PC-9 (cell line): ENCODE measurements around the gene SEPHS2. TPM values are rescaled to one million over a fixed set of nuclear protein-coding genes. Genes with fewer than 3 reads are reported as not detected.

ENCODE experiments used
- BruUV-seq: library from RNA; stranded (reverse); fragments of 400-500 nt; replicated peaks from 2 replicates; lab custom pipeline; 2021; lab: Mats Ljungman, UMichigan
- CTCF ChIA-PET: fragments of 300-600 bp; sonication (Branson Sonifier 250); formaldehyde crosslinking; loops from one replicate; lab custom pipeline; 2022; ENCODE audit warnings: antibody characterized with exemption; lab: Charles Lee
- POLR2A ChIA-PET: fragments of 300-600 bp; sonication (Branson Sonifier 250); formaldehyde crosslinking; loops from one replicate; lab custom pipeline; 2022; ENCODE audit warnings: antibody characterized with exemption; ENCODE audit not compliant: unreplicated experiment; lab: Charles Lee
- DNase-seq, 2 experiments: peaks; one replicate each; pipeline versions ENCODE4 v3.0.0 to v3.0.0-alpha.2; 2015 to 2022; ENCODE audit warnings: mixed read lengths in 1 of 2
- H2AFZ ChIP-seq: fragments of 200-600 bp; sonication (generic); 2 replicates; pipeline ENCODE4 v1.8.1; 2017; ENCODE audit warnings: antibody characterized with exemption
- H3F3A ChIP-seq: fragments of 200-600 bp; sonication (generic); 2 replicates; pipeline ENCODE4 v1.8.1; 2017; ENCODE audit warnings: antibody characterized with exemption, mild to moderate bottlenecking, low read depth; ENCODE audit not compliant: insufficient read depth
- H3K27ac ChIP-seq: fragments of 200-600 bp; sonication (generic); 2 replicates; pipeline ENCODE4 v1.6.1; 2016; ENCODE audit warnings: mixed run types
- H3K27me3 ChIP-seq: fragments of 200-600 bp; sonication (generic); 2 replicates; pipeline ENCODE4 v1.6.1; 2016; ENCODE audit warnings: low read depth, mixed run types; ENCODE audit not compliant: insufficient read depth
- H3K36me3 ChIP-seq: fragments of 200-600 bp; sonication (generic); 2 replicates; pipeline ENCODE4 v1.6.1; 2016; ENCODE audit warnings: low read depth, mixed run types
- H3K4me1 ChIP-seq: fragments of 200-600 bp; sonication (generic); replicated peaks from 2 replicates; pipeline ENCODE4 v1.6.1; 2016; ENCODE audit warnings: mixed run types; ENCODE audit not compliant: insufficient read depth
- H3K4me2 ChIP-seq: fragments of 200-600 bp; sonication (generic); 2 replicates; pipeline ENCODE4 v1.6.1; 2017; ENCODE audit warnings: mixed run types
- H3K4me3 ChIP-seq: fragments of 200-600 bp; sonication (generic); 2 replicates; pipeline ENCODE4 v1.6.1; 2016; ENCODE audit warnings: mixed run types
- H3K79me2 ChIP-seq: fragments of 200-600 bp; sonication (generic); 2 replicates; pipeline ENCODE4 v1.6.1; 2017; ENCODE audit warnings: low read depth, mixed run types
- H3K9me2 ChIP-seq: fragments of 200-600 bp; sonication (generic); 2 replicates; pipeline ENCODE4 v1.8.1; 2017; ENCODE audit warnings: mild to moderate bottlenecking; ENCODE audit not compliant: insufficient read depth
- H3K9me3 ChIP-seq: fragments of 200-600 bp; sonication (generic); 2 replicates; pipeline ENCODE4 v1.8.1; 2016; ENCODE audit warnings: low read depth; ENCODE audit not compliant: insufficient read depth
- H4K20me1 ChIP-seq: fragments of 200-600 bp; sonication (generic); 2 replicates; pipeline ENCODE4 v1.8.1; 2017; ENCODE audit not compliant: insufficient read depth
- EZH2 ChIP-seq: fragments of 200-600 bp; sonication (generic); IDR thresholded peaks from 2 replicates; pipeline ENCODE4 v1.8.0; 2017; ENCODE audit warnings: antibody characterized with exemption, low read depth
- intact Hi-C: fragments of 100-400 bp; cut with micrococcal nuclease; formaldehyde crosslinking; loops from one replicate; pipeline ENCODE4 v1.10.0; 2022; ENCODE audit not compliant: unreplicated experiment
- total RNA-seq: library from RNA; stranded (reverse); gene quantifications from 2 replicates; pipeline ENCODE4 v1.2.3, GENCODE V29; 2021
- TF ChIP-seq, protein P1 (sequence below): fragments of 200-600 bp; sonication (generic); conservative IDR thresholded peaks from 2 replicates; pipeline ENCODE4 v1.6.1; 2017; ENCODE audit warnings: mixed run types, antibody characterized with exemption, mild to moderate bottlenecking, moderate library complexity

SEPHS2 gene
- total RNA-seq, 1 experiment from 2014 or later: 67.2 TPM

DNA sequence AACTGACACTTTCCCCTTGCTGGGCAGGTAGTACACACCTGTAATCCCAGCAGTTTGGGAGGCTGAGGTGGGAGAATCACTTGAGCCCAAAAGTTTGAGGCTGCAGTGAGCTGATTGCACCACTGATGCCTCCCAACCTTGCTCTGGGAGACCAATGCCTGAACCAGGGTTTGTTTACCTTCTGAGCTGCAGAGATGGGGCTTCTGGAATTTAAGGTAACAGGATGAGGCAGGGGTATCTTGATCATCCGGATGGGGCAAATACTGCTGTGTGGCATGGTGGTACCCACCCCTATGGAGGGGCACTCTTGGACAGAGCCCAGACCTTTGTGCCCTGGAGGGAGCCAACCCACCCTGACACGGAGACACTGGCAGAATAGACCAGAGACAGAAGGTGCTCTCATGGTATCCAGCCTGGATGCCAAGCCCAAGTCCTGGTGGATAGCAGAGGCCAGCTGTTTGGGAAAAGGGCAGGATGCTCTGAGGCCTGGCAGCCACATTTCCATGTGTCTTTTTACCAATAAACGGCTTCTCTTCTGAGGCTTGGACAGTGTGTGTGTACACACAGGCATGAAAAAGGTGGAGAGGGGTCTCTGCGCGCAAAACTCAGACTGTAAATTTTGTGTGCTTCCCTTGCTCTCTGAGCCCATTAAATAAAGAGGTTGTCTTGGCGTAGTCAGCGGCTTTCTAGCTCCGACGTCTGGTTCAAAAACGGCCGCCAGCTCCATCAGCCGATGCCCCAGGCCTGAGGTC is 46.1 kb downstream of the SEPHS2 start:
- Histone ChIP-seq H3K4me1 (peaks cover 13% of the 10 kb centered on the region), H3K9me2 (no peaks in the 10 kb centered on the region), H3K36me3 (no peaks in the 10 kb centered on the region), H3K79me2 (peaks cover 26% of the 10 kb centered on the region), H4K20me1 (no peaks in the 10 kb centered on the region), H3K4me2 (peak overlapping the region; percentile 80), H3K27ac (no peak overlapping the region), H2AFZ (peak overlapping the region; percentile 89; the same call in 1 of the 2 replicates), H3K27me3 (no peaks in the 10 kb centered on the region), H3K4me3 (peak overlapping the region; percentile 62; the same call in 1 of the 2 replicates), H3K9me3 (no peaks in the 10 kb centered on the region), H3F3A (peaks cover 48% of the 10 kb centered on the region)
- ChIA-PET CTCF (no interaction called here), POLR2A (no interaction called here)
- no peak for TF ChIP-seq EZH2
- TF ChIP-seq, protein P1, sequence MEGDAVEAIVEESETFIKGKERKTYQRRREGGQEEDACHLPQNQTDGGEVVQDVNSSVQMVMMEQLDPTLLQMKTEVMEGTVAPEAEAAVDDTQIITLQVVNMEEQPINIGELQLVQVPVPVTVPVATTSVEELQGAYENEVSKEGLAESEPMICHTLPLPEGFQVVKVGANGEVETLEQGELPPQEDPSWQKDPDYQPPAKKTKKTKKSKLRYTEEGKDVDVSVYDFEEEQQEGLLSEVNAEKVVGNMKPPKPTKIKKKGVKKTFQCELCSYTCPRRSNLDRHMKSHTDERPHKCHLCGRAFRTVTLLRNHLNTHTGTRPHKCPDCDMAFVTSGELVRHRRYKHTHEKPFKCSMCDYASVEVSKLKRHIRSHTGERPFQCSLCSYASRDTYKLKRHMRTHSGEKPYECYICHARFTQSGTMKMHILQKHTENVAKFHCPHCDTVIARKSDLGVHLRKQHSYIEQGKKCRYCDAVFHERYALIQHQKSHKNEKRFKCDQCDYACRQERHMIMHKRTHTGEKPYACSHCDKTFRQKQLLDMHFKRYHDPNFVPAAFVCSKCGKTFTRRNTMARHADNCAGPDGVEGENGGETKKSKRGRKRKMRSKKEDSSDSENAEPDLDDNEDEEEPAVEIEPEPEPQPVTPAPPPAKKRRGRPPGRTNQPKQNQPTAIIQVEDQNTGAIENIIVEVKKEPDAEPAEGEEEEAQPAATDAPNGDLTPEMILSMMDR: no peak
- intact Hi-C loops: no loop called here
- BruUV-seq: no TSS peak
- DNase-seq: no peak

DNA sequence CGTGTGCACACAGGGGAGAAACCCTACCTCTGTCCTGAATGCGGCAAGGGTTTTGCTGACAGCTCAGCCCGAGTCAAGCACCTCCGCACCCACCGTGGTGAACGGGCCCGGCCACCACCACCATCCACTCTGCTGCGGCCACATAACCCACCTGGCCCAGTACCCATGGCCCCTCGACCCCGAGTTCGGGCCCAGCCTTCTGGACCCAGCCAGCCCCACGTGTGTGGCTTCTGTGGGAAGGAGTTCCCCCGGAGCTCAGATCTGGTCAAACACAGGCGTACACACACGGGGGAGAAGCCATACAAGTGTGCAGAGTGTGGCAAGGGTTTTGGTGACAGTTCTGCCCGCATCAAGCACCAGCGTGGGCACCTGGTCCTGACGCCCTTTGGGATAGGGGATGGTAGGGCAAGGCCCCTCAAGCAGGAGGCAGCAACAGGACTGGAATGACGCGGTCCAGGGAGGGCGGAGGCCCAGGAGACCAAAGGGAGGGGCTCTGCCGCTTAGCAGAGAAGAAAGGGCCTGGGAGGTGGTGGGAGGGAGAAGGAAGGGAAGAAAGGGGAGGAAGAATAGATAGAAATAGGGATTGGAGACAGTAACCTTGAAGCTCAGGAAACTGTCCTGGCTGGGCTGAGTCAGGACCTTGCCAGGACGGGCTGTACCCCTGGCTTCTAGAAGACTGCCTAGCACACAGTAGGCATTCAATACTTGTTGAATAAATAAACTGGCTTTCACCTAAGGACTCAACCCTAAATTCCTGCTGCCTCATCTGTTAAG is 46.8 kb downstream of the SEPHS2 start:
- no peak for DNase-seq
- TF ChIP-seq, protein P1: no peak
- no peak for TF ChIP-seq EZH2
- intact Hi-C loops: no loop called here
- no TSS peak for BruUV-seq
- Histone ChIP-seq H3F3A (peaks cover 56% of the 10 kb centered on the region), H2AFZ (no peak overlapping the region), H3K4me2 (no peak overlapping the region), H4K20me1 (no peaks in the 10 kb centered on the region), H3K79me2 (peaks cover 26% of the 10 kb centered on the region), H3K27ac (no peak overlapping the region), H3K36me3 (no peaks in the 10 kb centered on the region), H3K9me3 (no peaks in the 10 kb centered on the region), H3K27me3 (no peaks in the 10 kb centered on the region), H3K9me2 (no peaks in the 10 kb centered on the region), H3K4me3 (no peak overlapping the region), H3K4me1 (peaks cover 19% of the 10 kb centered on the region)
- CTCF ChIA-PET: no interaction called here
- POLR2A ChIA-PET: no interaction called here

DNA sequence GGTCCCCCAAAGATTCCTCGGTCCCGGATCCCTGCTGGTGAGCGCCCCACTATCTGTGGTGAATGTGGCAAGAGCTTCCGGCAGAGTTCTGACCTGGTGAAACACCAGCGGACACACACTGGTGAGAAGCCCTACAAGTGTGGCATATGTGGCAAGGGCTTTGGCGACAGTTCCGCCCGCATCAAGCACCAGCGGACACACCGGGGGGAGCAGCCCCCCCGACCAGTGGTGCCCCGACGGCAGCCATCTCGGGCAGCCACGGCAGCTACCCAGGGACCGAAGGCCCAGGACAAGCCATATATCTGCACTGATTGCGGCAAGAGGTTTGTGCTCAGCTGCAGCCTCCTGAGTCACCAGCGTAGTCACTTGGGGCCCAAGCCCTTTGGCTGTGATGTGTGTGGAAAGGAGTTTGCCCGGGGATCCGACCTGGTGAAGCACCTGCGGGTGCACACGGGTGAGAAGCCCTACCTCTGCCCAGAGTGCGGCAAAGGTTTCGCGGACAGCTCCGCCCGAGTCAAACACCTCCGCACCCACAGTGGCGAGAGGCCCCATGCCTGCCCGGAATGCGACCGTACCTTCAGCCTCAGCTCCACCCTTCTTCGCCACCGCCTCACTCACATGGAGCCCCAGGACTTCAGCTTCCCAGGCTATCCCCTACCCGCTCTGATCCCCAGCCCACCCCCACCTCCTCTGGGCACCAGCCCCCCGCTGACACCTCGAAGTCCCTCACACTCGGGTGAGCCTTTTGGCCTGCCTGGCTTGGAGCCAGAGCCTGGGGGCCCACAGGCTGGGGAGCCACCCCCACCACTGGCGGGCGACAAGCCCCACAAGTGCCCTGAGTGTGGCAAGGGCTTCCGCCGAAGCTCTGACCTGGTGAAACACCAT is 47.7 kb downstream of the SEPHS2 start:
- BruUV-seq: no TSS peak
- Histone ChIP-seq H3K4me1 (peaks cover 19% of the 10 kb centered on the region), H3K9me3 (no peaks in the 10 kb centered on the region), H3K27ac (no peak overlapping the region), H2AFZ (no peak overlapping the region), H3F3A (peaks cover 60% of the 10 kb centered on the region), H4K20me1 (no peaks in the 10 kb centered on the region), H3K36me3 (no peaks in the 10 kb centered on the region), H3K4me3 (no peak overlapping the region), H3K9me2 (no peaks in the 10 kb centered on the region), H3K27me3 (no peaks in the 10 kb centered on the region), H3K4me2 (no peak overlapping the region), H3K79me2 (peaks cover 26% of the 10 kb centered on the region)
- no peak for DNase-seq
- ChIA-PET POLR2A (no interaction called here), CTCF (no interaction called here)
- intact Hi-C loops: no loop called here
- TF ChIP-seq EZH2: no peak
- TF ChIP-seq, protein P1: no peak
